Memory B cell (primary cell): ENCODE data around the gene RFX5.

Experiments
- ATAC-seq: fragments of 150-1000 bp; cut with Tn5 transposase; 2 replicates; pipeline ENCODE4 v1.10.0; 2021; ENCODE audit warnings: low read depth, mild to moderate bottlenecking, moderate library complexity
- DNase-seq, 2 donors: peaks; one replicate each; pipeline ENCODE4 v3.0.0; 2022; ENCODE audit warnings: low spot score in 2 of 2
- H3K27ac Mint-ChIP-seq: one replicate; pipeline ENCODE4 v1.8.0; 2022; ENCODE audit warnings: mild to moderate bottlenecking, moderate library complexity, mixed read lengths
- H3K27me3 Mint-ChIP-seq: one replicate; pipeline ENCODE4 v1.8.0; 2022; ENCODE audit warnings: mixed read lengths
- H3K36me3 Mint-ChIP-seq: one replicate; pipeline ENCODE4 v1.8.0; 2022; ENCODE audit warnings: mild to moderate bottlenecking, mixed read lengths
- H3K4me1 Mint-ChIP-seq: one replicate; pipeline ENCODE4 v1.8.0; 2022; ENCODE audit warnings: mixed read lengths
- H3K4me3 Mint-ChIP-seq: one replicate; pipeline ENCODE4 v1.8.0; 2022; ENCODE audit warnings: mild to moderate bottlenecking, moderate library complexity, mixed read lengths
- H3K9me3 Mint-ChIP-seq: one replicate; pipeline ENCODE4 v1.8.0; 2022; ENCODE audit warnings: mixed read lengths

The RFX5 gene

GRCh38 chr1:151324390-151324930, 22.6 kb downstream of the RFX5 start:
- H3K4me3 Mint-ChIP-seq: no peak overlapping the region
- H3K9me3 Mint-ChIP-seq: no peaks in the 10 kb centered on the region
- no peaks in the 10 kb centered on the region for H3K27me3 Mint-ChIP-seq
- H3K4me1 Mint-ChIP-seq: peaks cover 36% of the 10 kb centered on the region
- DNase-seq (no peak), ATAC-seq (no peak)
- peaks cover 26% of the 10 kb centered on the region for H3K36me3 Mint-ChIP-seq
- H3K27ac Mint-ChIP-seq: no peak overlapping the region

GRCh38 chr1:151318975-151319374, 28.1 kb downstream of the RFX5 start:
- H3K27me3 Mint-ChIP-seq: no peaks in the 10 kb centered on the region
- ATAC-seq (no peak), DNase-seq (no peak)
- peaks cover 33% of the 10 kb centered on the region for H3K36me3 Mint-ChIP-seq
- no peak overlapping the region for H3K27ac Mint-ChIP-seq
- no peaks in the 10 kb centered on the region for H3K9me3 Mint-ChIP-seq
- H3K4me1 Mint-ChIP-seq: peaks cover 22% of the 10 kb centered on the region
- H3K4me3 Mint-ChIP-seq: no peak overlapping the region

DNA sequence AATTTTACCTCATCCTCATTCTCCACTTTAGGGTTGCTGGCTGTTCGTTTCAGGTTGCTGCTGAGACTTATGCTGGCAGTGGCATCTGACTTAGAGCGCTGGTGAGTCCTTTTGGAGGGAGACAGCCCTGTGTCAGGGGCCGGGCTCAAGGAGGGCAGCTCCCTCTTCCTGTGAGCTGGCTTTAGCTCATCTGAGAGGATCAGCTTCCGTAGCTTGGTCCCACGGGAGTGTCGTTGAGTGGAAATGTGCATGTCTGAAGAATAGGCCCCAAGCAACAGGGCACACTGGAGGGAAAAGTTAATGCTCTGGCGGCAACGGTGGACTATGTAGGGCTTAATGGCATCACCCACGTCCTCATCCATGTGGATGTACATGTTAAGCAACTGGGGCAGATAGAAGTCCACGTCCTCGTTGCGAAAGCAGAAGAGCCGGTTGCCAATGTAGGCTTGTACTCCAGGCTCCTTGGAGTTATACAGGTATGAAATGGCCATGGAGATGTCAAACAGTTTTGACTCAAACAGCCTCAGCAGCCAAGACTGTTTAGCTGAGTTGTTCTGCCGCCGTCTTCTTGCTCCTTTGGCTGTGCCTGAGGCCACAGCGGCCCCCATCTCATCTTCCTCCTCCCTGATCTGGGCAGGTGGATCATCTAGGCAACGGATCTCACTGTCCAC, 31.4 kb downstream of the RFX5 start:
- Mint-ChIP-seq H3K27me3 (no peaks in the 10 kb centered on the region), H3K27ac (peak overlapping the region; percentile 63), H3K4me1 (peaks cover 28% of the 10 kb centered on the region), H3K36me3 (peaks cover 31% of the 10 kb centered on the region), H3K9me3 (no peaks in the 10 kb centered on the region), H3K4me3 (no peak overlapping the region)
- ATAC-seq: no peak
- no peak for DNase-seq

DNA sequence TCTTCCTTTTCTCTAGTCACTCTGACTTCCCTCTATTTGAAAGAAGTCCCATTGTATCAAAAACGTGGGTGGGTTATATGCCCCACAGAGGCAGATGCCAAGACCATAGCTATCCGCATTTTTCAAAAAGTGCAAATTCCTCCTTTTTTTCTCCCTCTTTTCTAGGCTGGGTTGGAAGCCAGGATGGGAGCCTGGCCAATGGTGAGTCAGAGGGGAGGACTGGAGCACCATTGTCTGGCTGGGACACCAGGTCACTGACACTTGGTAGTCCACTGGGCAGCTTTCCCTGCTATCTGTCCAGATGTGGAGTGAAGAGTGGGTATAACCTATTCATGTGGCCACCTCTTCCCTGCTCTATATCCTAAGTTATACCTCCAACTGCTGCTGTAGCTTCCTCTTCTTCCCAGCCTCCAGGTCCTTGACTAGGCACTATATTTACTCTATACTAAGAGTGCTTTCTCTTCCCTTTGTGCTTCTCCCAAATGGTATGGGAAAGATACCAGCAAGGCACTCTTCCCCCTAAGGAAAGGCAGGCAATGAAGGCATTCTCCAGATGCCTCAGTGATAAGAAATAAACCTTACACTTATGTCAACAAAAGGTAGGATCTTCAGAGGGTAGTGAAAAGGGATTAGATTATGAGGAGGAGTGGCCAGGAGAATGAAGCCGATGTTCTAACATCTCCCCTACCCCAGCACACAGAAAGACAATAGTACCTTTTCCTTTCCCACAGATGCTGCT, 32.7 kb downstream of the RFX5 start:
- no peaks in the 10 kb centered on the region for H3K9me3 Mint-ChIP-seq
- peaks cover 30% of the 10 kb centered on the region for H3K36me3 Mint-ChIP-seq
- peak overlapping the region; percentile 63 for H3K27ac Mint-ChIP-seq
- H3K4me3 Mint-ChIP-seq: no peak overlapping the region
- no peaks in the 10 kb centered on the region for H3K27me3 Mint-ChIP-seq
- ATAC-seq (no peak), DNase-seq (no peak)
- H3K4me1 Mint-ChIP-seq: peaks cover 23% of the 10 kb centered on the region

DNA sequence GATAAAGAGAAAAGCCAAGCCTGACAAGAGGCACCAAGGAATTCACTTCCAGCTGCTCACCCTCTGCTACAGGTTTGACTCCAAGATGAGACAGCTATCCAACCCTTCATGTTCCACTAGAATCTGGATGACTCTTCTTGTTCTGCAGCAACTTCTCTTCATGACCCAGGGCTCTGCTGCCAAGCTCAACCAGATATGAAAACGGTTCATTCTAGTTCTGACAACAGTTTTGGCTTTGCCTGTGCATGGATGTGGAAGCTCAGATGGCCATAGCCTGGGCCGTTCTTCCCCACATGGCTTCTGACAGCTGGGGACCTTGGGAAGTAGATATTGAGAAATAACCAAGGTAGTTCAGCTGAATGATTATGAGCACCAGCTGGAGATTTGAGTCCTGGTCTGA, 33.6 kb downstream of the RFX5 start:
- no peak for ATAC-seq

DNA sequence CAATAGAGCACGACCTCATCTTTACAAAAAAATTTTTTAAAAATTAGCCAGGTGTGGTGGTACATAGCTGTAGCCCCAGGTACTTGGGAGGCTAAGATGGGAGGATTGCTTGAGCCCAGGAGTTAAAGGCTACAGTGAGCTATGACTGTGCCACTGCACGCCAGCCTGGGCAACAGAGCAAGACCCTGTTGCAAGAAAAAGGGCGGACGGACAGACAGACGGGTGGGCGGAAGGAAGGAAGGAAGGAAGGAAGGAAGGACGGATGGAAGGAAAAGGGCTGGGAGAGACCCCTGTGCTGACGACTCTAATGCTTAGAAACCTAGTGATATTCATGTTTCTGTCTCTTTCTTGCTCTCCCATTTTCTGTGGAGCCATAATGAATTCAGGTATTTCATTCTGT, 34.2 kb downstream of the RFX5 start:
- peaks cover 40% of the 10 kb centered on the region for H3K36me3 Mint-ChIP-seq
- H3K4me3 Mint-ChIP-seq: no peak overlapping the region
- H3K27me3 Mint-ChIP-seq: no peaks in the 10 kb centered on the region
- no peaks in the 10 kb centered on the region for H3K9me3 Mint-ChIP-seq
- no peak for DNase-seq
- peaks cover 23% of the 10 kb centered on the region for H3K4me1 Mint-ChIP-seq
- H3K27ac Mint-ChIP-seq: peak overlapping the region; percentile 29
- no peak for ATAC-seq

More for the DNA sequence above, 33.6 kb downstream of the RFX5 start:
- Mint-ChIP-seq H3K4me3 (no peak overlapping the region), H3K27me3 (no peaks in the 10 kb centered on the region), H3K27ac (peak overlapping the region; percentile 29), H3K4me1 (peaks cover 23% of the 10 kb centered on the region), H3K36me3 (peaks cover 38% of the 10 kb centered on the region), H3K9me3 (no peaks in the 10 kb centered on the region)
- no peak for DNase-seq

- Mint-ChIP-seq H3K4me1 (peaks cover 23% of the 10 kb centered on the region), H3K36me3 (peaks cover 37% of the 10 kb centered on the region)
- ATAC-seq: no peak
Measured at GRCh38 chr1:151312411-151312810, 34.6 kb downstream of the RFX5 start.

GRCh38 chr1:151311589-151312331, 35.3 kb downstream of the RFX5 start:
- ATAC-seq (no peak), DNase-seq (no peak)
- Mint-ChIP-seq H3K4me3 (no peak overlapping the region), H3K4me1 (peaks cover 23% of the 10 kb centered on the region), H3K27me3 (no peaks in the 10 kb centered on the region), H3K27ac (peak overlapping the region; percentile 49), H3K9me3 (no peaks in the 10 kb centered on the region), H3K36me3 (peaks cover 42% of the 10 kb centered on the region)

More at GRCh38 chr1:151312411-151312810, 34.6 kb downstream of the RFX5 start:
- no peak for DNase-seq
- Mint-ChIP-seq H3K27ac (no peak overlapping the region), H3K27me3 (no peaks in the 10 kb centered on the region), H3K9me3 (no peaks in the 10 kb centered on the region), H3K4me3 (no peak overlapping the region)

- ATAC-seq (no peak), DNase-seq (no peak)
- Mint-ChIP-seq H3K4me3 (no peak overlapping the region), H3K27me3 (no peaks in the 10 kb centered on the region), H3K27ac (peak overlapping the region; percentile 49), H3K4me1 (peaks cover 23% of the 10 kb centered on the region), H3K9me3 (no peaks in the 10 kb centered on the region), H3K36me3 (peaks cover 41% of the 10 kb centered on the region)
Measured at GRCh38 chr1:151311011-151311410, 36.0 kb downstream of the RFX5 start.

- no peaks in the 10 kb centered on the region for H3K27me3 Mint-ChIP-seq
- H3K4me3 Mint-ChIP-seq: no peak overlapping the region
- DNase-seq: no peak
- no peaks in the 10 kb centered on the region for H3K9me3 Mint-ChIP-seq
- ATAC-seq: no peak
- H3K4me1 Mint-ChIP-seq: peaks cover 19% of the 10 kb centered on the region
- H3K27ac Mint-ChIP-seq: peak overlapping the region; percentile 45
- H3K36me3 Mint-ChIP-seq: peaks cover 46% of the 10 kb centered on the region
Measured at GRCh38 chr1:151309811-151310323, 37.2 kb downstream of the RFX5 start.

GRCh38 chr1:151294742-151295462, 52.1 kb downstream of the RFX5 start:
- Mint-ChIP-seq H3K27me3 (no peaks in the 10 kb centered on the region), H3K9me3 (no peaks in the 10 kb centered on the region), H3K4me3 (no peak overlapping the region), H3K36me3 (peaks cover 29% of the 10 kb centered on the region), H3K4me1 (no peaks in the 10 kb centered on the region), H3K27ac (no peak overlapping the region)
- DNase-seq: no peak
- no peak for ATAC-seq

GRCh38 chr1:151293093-151293492, 54.0 kb downstream of the RFX5 start:
- Mint-ChIP-seq H3K27ac (peak overlapping the region; percentile 84), H3K4me3 (no peak overlapping the region), H3K9me3 (no peaks in the 10 kb centered on the region), H3K27me3 (no peaks in the 10 kb centered on the region), H3K36me3 (peaks cover 18% of the 10 kb centered on the region), H3K4me1 (peaks cover 11% of the 10 kb centered on the region)
- ATAC-seq (no peak), DNase-seq (no peak)

- DNase-seq (no peak), ATAC-seq (peak; percentile 56)
- Mint-ChIP-seq H3K27ac (peak overlapping the region; percentile 84), H3K4me3 (no peak overlapping the region), H3K27me3 (no peaks in the 10 kb centered on the region), H3K4me1 (peaks cover 11% of the 10 kb centered on the region), H3K36me3 (peaks cover 17% of the 10 kb centered on the region), H3K9me3 (no peaks in the 10 kb centered on the region)
Measured at GRCh38 chr1:151292207-151293030, 54.6 kb downstream of the RFX5 start.
